NT2/D1 (cell line): ENCODE measurements around the gene MADCAM1.

ENCODE experiments used
- SUZ12 ChIP-seq: IDR thresholded peaks from 2 replicates; pipeline ENCODE4 v1.6.1; 2011; ENCODE audit not compliant: insufficient read length, insufficient read depth; ENCODE audit errors: extremely low read depth
- YY1 ChIP-seq: IDR thresholded peaks from 2 replicates; pipeline ENCODE4 v1.6.1; 2011; ENCODE audit not compliant: insufficient read length, insufficient read depth
- ZNF274 ChIP-seq: IDR thresholded peaks from 2 replicates; pipeline ENCODE4 v1.6.1; 2011; ENCODE audit warnings: mild to moderate bottlenecking, low read depth, low read length

- TF ChIP-seq ZNF274, result no peak
- no peak for TF ChIP-seq YY1
- no peak for TF ChIP-seq SUZ12
Measured at GRCh38 chr19:484494-484893, 11.8 kb upstream of the MADCAM1 start.
